ENCODE results near the gene GLYATL3. TPM values are rescaled to one million over a fixed set of nuclear protein-coding genes. Genes with fewer than 3 reads are reported as not detected.

GLYATL3 gene
- total RNA-seq, 2 experiments from 2014 or later = not detected

DNA sequence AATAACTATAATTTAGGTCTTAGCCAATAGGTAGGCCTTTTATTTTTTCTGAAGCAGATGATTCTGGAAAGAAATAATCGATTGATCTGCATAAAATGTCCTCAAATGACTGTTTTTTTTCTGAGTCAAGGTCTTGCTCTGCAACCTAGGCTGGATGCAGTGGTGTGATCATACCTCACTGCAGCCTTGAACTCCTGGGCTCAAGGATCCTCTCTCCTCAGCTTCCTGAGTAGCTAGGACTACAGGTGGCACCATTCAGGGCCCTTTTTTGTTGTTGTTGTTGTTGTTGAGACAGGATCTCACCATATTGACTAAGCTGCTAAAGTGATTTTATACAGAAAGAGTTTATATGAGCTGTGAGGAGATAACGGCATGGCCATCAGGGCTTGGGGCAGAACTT lies 18.2 kb downstream of the GLYATL3 start:
- Mint-ChIP-seq H3K27ac (no peak overlapping the region), H3K27me3 (peaks cover 8% of the 10 kb centered on the region), H3K4me1 (ENCODE audit: low read depth) (no peaks in the 10 kb centered on the region), H3K36me3 (ENCODE audit: low read depth) (no peaks in the 10 kb centered on the region), H3K9me3 (no peaks in the 10 kb centered on the region), H3K4me3 (no peak overlapping the region)
- ChIA-PET POLR2A (no interaction called here), CTCF (interaction anchor here (2.7 kb wide), 1 partner anchor 14 kb away, joined by 13 read pairs; no protein-coding TSS in a partner anchor)
- TF ChIP-seq, protein P1, sequence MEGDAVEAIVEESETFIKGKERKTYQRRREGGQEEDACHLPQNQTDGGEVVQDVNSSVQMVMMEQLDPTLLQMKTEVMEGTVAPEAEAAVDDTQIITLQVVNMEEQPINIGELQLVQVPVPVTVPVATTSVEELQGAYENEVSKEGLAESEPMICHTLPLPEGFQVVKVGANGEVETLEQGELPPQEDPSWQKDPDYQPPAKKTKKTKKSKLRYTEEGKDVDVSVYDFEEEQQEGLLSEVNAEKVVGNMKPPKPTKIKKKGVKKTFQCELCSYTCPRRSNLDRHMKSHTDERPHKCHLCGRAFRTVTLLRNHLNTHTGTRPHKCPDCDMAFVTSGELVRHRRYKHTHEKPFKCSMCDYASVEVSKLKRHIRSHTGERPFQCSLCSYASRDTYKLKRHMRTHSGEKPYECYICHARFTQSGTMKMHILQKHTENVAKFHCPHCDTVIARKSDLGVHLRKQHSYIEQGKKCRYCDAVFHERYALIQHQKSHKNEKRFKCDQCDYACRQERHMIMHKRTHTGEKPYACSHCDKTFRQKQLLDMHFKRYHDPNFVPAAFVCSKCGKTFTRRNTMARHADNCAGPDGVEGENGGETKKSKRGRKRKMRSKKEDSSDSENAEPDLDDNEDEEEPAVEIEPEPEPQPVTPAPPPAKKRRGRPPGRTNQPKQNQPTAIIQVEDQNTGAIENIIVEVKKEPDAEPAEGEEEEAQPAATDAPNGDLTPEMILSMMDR (IDR thresholded peaks at IDR 0.05) = no peak
- DNase-seq (no peak), ATAC-seq (no peak)
- intact Hi-C loops (cut with micrococcal nuclease) = no loop called here

DNA sequence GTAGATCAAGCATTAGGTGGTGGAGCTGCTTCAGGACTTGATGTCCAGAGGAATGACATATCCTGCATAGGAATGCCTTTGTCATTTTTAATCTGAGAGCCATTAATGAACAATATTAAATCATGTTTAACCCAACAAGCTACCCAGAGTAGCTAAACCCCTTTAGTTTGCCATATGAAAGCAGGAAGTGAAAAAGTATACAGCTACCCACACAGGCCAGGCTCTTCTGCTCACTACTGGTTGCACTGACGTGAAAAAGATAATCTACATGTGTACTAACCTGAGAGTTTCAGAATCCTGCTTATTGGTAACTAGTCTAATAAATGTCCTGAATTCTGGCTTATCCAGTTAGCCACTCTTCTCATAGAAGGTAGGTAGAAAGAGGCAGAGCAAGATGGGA lies 19.9 kb downstream of the GLYATL3 start:
- POLR2A ChIA-PET = no interaction called here
- Mint-ChIP-seq H3K4me3 (no peak overlapping the region), H3K36me3 (ENCODE audit: low read depth) (no peaks in the 10 kb centered on the region), H3K27ac (no peak overlapping the region), H3K9me3 (no peaks in the 10 kb centered on the region), H3K27me3 (peaks cover 5% of the 10 kb centered on the region), H3K4me1 (ENCODE audit: low read depth) (no peaks in the 10 kb centered on the region)
- ATAC-seq (no peak), DNase-seq (no peak)
- intact Hi-C loops (cut with micrococcal nuclease) = no loop called here
- CTCF ChIA-PET = interaction anchor here (2.7 kb wide), 1 partner anchor 12 kb away, joined by 13 read pairs; no protein-coding TSS in a partner anchor
- TF ChIP-seq, protein P1 (IDR thresholded peaks at IDR 0.05) = no peak

DNA sequence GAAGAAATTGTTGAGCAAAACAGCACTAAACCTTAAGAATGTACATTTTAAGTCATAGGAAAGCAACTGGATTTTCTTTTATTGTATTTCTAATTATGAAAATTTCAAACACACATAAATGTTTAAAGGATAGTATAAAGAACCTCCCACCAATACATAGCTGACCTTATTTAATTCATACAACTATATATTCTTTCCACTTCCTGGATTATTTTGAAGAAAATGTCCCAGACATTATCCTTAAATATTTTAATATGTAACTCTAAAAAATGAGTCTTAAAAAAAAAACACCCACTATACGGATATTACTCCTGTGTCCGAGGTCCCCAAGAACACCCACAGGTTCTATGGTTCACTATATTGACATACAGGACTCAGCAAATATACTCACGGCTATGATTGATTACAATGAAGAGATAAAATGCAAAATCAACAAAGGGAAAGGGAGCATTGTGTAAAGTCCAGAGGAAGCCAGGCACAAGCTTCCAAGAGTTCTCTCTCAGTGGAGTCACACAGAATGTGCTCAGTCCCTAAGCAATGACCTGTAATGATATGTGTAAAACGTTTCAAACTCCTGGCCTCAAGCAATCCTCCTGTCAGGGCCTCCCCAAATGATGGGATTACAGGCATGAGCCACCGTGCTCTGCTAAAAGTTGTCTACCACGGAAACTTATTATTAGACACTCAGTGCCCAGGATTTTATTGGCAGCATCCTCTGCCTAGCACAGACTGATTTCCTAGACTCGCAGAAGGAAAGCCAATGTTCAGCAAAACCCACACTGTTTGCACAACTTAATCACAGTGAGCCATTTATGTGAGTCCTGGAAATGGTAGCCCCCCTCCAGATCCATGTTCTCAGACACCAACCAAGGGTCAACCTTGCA lies 23.2 kb downstream of the GLYATL3 start:
- DNase-seq = no peak
- ChIA-PET POLR2A (no interaction called here), CTCF (interaction anchor here (1.2 kb wide), 1 partner anchor 36 kb away, joined by 3 read pairs; no protein-coding TSS in a partner anchor)
- Mint-ChIP-seq H3K27me3 (peaks cover 2% of the 10 kb centered on the region), H3K4me3 (no peak overlapping the region), H3K4me1 (ENCODE audit: low read depth) (no peaks in the 10 kb centered on the region), H3K27ac (no peak overlapping the region), H3K36me3 (ENCODE audit: low read depth) (no peaks in the 10 kb centered on the region), H3K9me3 (no peaks in the 10 kb centered on the region)
- no peak for ATAC-seq
- TF ChIP-seq, protein P1 (IDR thresholded peaks at IDR 0.05) = no peak
- intact Hi-C loops (cut with micrococcal nuclease) = no loop called here

DNA sequence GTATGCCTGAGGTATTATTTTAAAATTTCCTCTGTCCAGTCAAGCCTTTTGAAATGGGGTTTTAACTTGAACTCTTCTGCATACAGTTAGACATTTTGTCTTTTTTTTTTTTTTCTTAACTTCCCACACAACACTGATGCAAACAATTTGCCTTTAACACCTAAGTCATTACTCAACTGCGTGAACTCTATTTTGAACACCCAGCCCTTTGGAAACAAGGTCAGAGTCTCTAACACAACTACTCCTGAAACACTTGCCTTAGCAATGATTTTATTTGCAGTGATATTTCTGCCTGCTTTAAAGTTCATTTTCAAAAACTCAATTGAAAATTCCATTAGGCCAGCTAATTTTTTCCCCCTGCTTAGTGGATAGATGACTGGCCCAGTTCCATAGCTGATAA lies 24.2 kb downstream of the GLYATL3 start:
- TF ChIP-seq, protein P1 (IDR thresholded peaks at IDR 0.05) = no peak
- intact Hi-C loops (cut with micrococcal nuclease) = no loop called here
- H3K36me3 Mint-ChIP-seq (ENCODE audit: low read depth) = no peaks in the 10 kb centered on the region
- CTCF ChIA-PET = interaction anchor here (0.9 to 1.2 kb wide), 3 partner anchors 35 to 325 kb away, joined by 3 to 4 read pairs (median 3); no protein-coding TSS in a partner anchor
- no peak for ATAC-seq
- H3K4me1 Mint-ChIP-seq (ENCODE audit: low read depth) = no peaks in the 10 kb centered on the region
- no peak overlapping the region for H3K27ac Mint-ChIP-seq
- H3K9me3 Mint-ChIP-seq = no peaks in the 10 kb centered on the region
- POLR2A ChIA-PET = no interaction called here
- H3K4me3 Mint-ChIP-seq = no peak overlapping the region
- DNase-seq = no peak
- H3K27me3 Mint-ChIP-seq = peaks cover 4% of the 10 kb centered on the region

DNA sequence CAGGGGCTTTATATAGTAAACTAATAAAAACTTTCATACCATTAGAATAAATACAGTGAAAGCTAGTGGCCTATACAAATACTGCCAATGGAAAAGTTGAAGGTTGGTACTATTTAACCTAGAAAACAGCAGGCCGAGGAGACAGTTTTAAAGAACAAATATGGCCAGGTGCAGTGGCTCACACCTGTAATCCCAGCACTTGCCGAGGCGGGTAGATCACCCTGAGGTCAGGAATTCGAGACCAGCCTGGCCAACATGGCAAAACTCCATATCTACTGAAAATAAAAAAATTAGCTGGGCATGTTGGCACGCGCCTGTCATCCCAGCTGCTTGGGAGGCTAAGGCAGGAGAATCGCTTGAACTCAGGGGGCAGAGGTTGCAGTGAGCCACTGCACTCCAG lies 24.8 kb downstream of the GLYATL3 start:
- ChIA-PET POLR2A (no interaction called here), CTCF (interaction anchor here (0.9 to 1.2 kb wide), 2 partner anchors 82 to 324 kb away, joined by 3 to 4 read pairs; no protein-coding TSS in a partner anchor)
- H3K36me3 Mint-ChIP-seq (ENCODE audit: low read depth) = no peaks in the 10 kb centered on the region
- intact Hi-C loops (cut with micrococcal nuclease) = no loop called here
- H3K4me1 Mint-ChIP-seq (ENCODE audit: low read depth) = no peaks in the 10 kb centered on the region
- no peak overlapping the region for H3K27ac Mint-ChIP-seq
- no peaks in the 10 kb centered on the region for H3K9me3 Mint-ChIP-seq
- no peak overlapping the region for H3K4me3 Mint-ChIP-seq
- no peak for ATAC-seq
- DNase-seq = no peak
- H3K27me3 Mint-ChIP-seq = peaks cover 5% of the 10 kb centered on the region
- TF ChIP-seq, protein P1 (IDR thresholded peaks at IDR 0.05) = no peak
